ENCODE measurements around the gene ZNF841. TPM values are rescaled to one million over a fixed set of nuclear protein-coding genes. Genes with fewer than 3 reads are reported as not detected.

ZNF841 gene
- total RNA-seq, 1 donor from 2014 or later: 10.3 TPM

DNA sequence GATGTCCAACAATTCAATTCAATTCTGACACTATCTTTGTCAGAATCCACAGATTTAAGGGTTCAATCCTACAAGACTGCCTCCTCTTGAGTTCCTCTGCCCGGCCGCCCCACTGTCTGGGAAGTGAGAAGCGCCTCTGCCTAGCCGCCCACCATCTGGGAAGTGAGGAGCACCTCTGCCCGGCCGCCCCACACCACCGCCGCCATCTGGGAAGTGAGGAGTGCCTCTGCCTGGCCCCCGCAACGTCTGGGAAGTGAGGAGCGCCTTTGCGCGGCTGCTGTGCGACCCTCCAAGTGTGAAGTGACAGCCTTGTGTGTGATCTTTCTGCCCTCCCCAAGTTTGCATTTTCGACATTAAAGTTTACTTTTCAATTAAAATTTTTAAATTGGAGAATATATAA lies 73.4 kb downstream of the ZNF841 start:
- H3K36me3 ChIP-seq (ENCODE audit: control insufficient read depth, insufficient read depth, low read length): peaks cover 2% of the 10 kb centered on the region
- H3K4me3 ChIP-seq (ENCODE audit: low read depth, low read length): no peak overlapping the region
- DNase-seq (ENCODE audit: low read depth): no peak
- TF ChIP-seq, protein P1, sequence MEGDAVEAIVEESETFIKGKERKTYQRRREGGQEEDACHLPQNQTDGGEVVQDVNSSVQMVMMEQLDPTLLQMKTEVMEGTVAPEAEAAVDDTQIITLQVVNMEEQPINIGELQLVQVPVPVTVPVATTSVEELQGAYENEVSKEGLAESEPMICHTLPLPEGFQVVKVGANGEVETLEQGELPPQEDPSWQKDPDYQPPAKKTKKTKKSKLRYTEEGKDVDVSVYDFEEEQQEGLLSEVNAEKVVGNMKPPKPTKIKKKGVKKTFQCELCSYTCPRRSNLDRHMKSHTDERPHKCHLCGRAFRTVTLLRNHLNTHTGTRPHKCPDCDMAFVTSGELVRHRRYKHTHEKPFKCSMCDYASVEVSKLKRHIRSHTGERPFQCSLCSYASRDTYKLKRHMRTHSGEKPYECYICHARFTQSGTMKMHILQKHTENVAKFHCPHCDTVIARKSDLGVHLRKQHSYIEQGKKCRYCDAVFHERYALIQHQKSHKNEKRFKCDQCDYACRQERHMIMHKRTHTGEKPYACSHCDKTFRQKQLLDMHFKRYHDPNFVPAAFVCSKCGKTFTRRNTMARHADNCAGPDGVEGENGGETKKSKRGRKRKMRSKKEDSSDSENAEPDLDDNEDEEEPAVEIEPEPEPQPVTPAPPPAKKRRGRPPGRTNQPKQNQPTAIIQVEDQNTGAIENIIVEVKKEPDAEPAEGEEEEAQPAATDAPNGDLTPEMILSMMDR (IDR thresholded peaks at IDR 0.05; ENCODE audit: insufficient read depth, low read length, poor library complexity, severe bottlenecking): no peak
- no peaks in the 10 kb centered on the region for H3K27me3 ChIP-seq (ENCODE audit: control insufficient read depth, insufficient read depth, low read length)

DNA sequence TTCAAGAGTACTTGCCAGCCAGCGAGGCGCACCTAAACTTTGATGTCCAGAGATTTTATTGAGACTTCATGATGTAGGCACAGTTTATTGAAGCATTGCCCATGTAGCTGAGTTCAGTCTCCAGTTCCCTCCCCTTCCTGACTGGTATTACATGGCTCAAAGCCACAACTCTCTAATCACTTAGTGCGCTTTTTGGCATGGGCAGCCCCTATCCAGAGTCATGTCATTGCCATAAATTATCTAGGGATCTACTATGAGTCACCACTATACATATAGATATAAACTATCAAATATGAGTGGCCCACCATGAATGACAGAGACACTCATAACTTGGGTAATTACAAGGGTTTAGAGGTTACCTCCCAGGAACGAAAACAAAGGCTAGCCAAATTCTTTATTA lies 75.1 kb downstream of the ZNF841 start:
- Histone ChIP-seq H3K4me3 (ENCODE audit: low read depth, low read length) (no peak overlapping the region), H3K36me3 (ENCODE audit: control insufficient read depth, insufficient read depth, low read length) (peaks cover 7% of the 10 kb centered on the region), H3K27me3 (ENCODE audit: control insufficient read depth, insufficient read depth, low read length) (no peaks in the 10 kb centered on the region)
- DNase-seq (ENCODE audit: low read depth): no peak
- TF ChIP-seq, protein P1 (IDR thresholded peaks at IDR 0.05; ENCODE audit: insufficient read depth, low read length, poor library complexity, severe bottlenecking): no peak

Other genes with a start within 250 kb of the ZNF841 start
- gene ZNF577, start 207.8 kb downstream of the ZNF841 start, total RNA-seq: 4.0 and 10.2 TPM in 2 replicates
- 10.3 and 10.6 TPM in 2 replicates for gene ZNF649, start 190.7 kb downstream of the ZNF841 start, total RNA-seq
- 3.4 and 5.8 TPM in 2 replicates for gene ZNF613, start 168.3 kb downstream of the ZNF841 start, total RNA-seq
- gene ZNF350, start 108.9 kb downstream of the ZNF841 start, total RNA-seq: 6.6 and 10.4 TPM in 2 replicates
- 3.2 and 13.1 TPM in 2 replicates for gene ZNF615, start 87.6 kb downstream of the ZNF841 start, total RNA-seq
- 4.3 and 7.0 TPM in 2 replicates for gene ZNF614, start 67.4 kb downstream of the ZNF841 start, total RNA-seq
- 4.3 and 4.7 TPM in 2 replicates for gene ZNF432, start 46.9 kb downstream of the ZNF841 start, total RNA-seq
- gene ZNF616, start 44.2 kb upstream of the ZNF841 start, total RNA-seq: 4.6 and 12.9 TPM in 2 replicates
- gene ZNF836, start 75.9 kb upstream of the ZNF841 start, total RNA-seq: 4.8 and 9.9 TPM in 2 replicates
- gene PPP2R1A, start 94.3 kb upstream of the ZNF841 start, total RNA-seq: 329 and 361 TPM in 2 replicates
- 7.3 and 15.0 TPM in 2 replicates for gene ZNF766, start 173.8 kb upstream of the ZNF841 start, total RNA-seq
- gene ZNF480, start 201.4 kb upstream of the ZNF841 start, total RNA-seq: 8.0 and 11.0 TPM in 2 replicates
- 4.5 and 5.8 TPM in 2 replicates for gene ZNF610, start 240.5 kb upstream of the ZNF841 start, total RNA-seq